Activated CD8-positive, alpha-beta T cell treated with anti-CD3 and anti-CD28 coated beads for 36 hours (primary cell): ENCODE data around the gene NRF1. TPM values are rescaled to one million over a fixed set of nuclear protein-coding genes. Genes with fewer than 3 reads are reported as not detected.

Source experiments
- ATAC-seq: fragments of 200-7000 bp; cut with Tn5 transposase; one replicate; pipeline ENCODE4 v1.10.0; 2021; ENCODE audit warnings: mild to moderate bottlenecking, moderate library complexity
- CTCF ChIA-PET: fragments of 350-600 bp; sonication (Branson Sonifier 250); formaldehyde crosslinking; loops from one replicate; lab custom pipeline; 2021; ENCODE audit warnings: antibody characterized with exemption; lab: Charles Lee
- POLR2A ChIA-PET: fragments of 350-600 bp; sonication (Branson Sonifier 250); formaldehyde crosslinking; loops from one replicate; lab custom pipeline; 2021; ENCODE audit warnings: antibody characterized with exemption; lab: Charles Lee
- DNase-seq: peaks from one replicate; pipeline ENCODE4 v3.0.0-alpha.2; 2020
- H3K27ac Mint-ChIP-seq: one replicate; pipeline ENCODE4 v1.8.0; 2021; ENCODE audit warnings: mild to moderate bottlenecking, mixed read lengths
- H3K27me3 Mint-ChIP-seq: one replicate; pipeline ENCODE4 v1.8.0; 2021; ENCODE audit warnings: mixed read lengths
- H3K36me3 Mint-ChIP-seq: one replicate; pipeline ENCODE4 v1.8.0; 2021; ENCODE audit warnings: low read depth, mixed read lengths
- H3K4me1 Mint-ChIP-seq: one replicate; pipeline ENCODE4 v1.8.0; 2021; ENCODE audit warnings: low read depth, mixed read lengths
- H3K4me3 Mint-ChIP-seq: one replicate; pipeline ENCODE4 v1.8.0; 2021; ENCODE audit warnings: mild to moderate bottlenecking, moderate library complexity, mixed read lengths
- H3K9me3 Mint-ChIP-seq: one replicate; pipeline ENCODE4 v1.8.0; 2021; ENCODE audit warnings: mixed read lengths
- CTCF ChIP-seq: fragments of 200-600 bp; IDR thresholded peaks from one replicate; pipeline ENCODE4 v1.8.0; 2022; ENCODE audit warnings: antibody characterized with exemption, mild to moderate bottlenecking
- intact Hi-C: fragments of 100-400 bp; cut with micrococcal nuclease; formaldehyde crosslinking; loops from one replicate; pipeline ENCODE4 v1.10.0; 2022
- total RNA-seq, 2 experiments: library from RNA; stranded (reverse); gene quantifications; one replicate each; pipeline ENCODE4 v1.2.3, GENCODE V29; 2021

NRF1 gene
- total RNA-seq, 2 experiments from 2014 or later, result 23.3 to 23.9 TPM

- POLR2A ChIA-PET, result no interaction called here
- ATAC-seq, result no peak
- Mint-ChIP-seq H3K4me3 (no peak overlapping the region), H3K4me1 (no peaks in the 10 kb centered on the region), H3K36me3 (no peaks in the 10 kb centered on the region), H3K27ac (no peak overlapping the region), H3K27me3 (no peaks in the 10 kb centered on the region), H3K9me3 (no peaks in the 10 kb centered on the region)
- CTCF ChIA-PET, result no interaction called here
- TF ChIP-seq CTCF, result no peak
- intact Hi-C loops, result no loop called here
- no peak for DNase-seq
Measured at GRCh38 chr7:129769400-129769774, 157.9 kb downstream of the NRF1 start.

GRCh38 chr7:129769866-129770808 lies 158.6 kb downstream of the NRF1 start:
- CTCF ChIA-PET, result no interaction called here

GRCh38 chr7:129771201-129771927 lies 159.8 kb downstream of the NRF1 start:
- Mint-ChIP-seq H3K27me3 (peaks cover 4% of the 10 kb centered on the region), H3K4me3 (no peak overlapping the region), H3K27ac (no peak overlapping the region), H3K9me3 (no peaks in the 10 kb centered on the region), H3K4me1 (no peaks in the 10 kb centered on the region), H3K36me3 (no peaks in the 10 kb centered on the region)
- ATAC-seq (no peak), DNase-seq (no peak)
- ChIA-PET POLR2A (interaction anchor here (0.6 kb wide), 1 partner anchor 113 kb away, joined by 3 read pairs; no protein-coding TSS in a partner anchor), CTCF (interaction anchor here (0.9 kb wide), 1 partner anchor 54 kb away, joined by 3 read pairs; no protein-coding TSS in a partner anchor)
- intact Hi-C loops, result no loop called here
- no peak for TF ChIP-seq CTCF

More at GRCh38 chr7:129769866-129770808, 158.6 kb downstream of the NRF1 start:
- no peak overlapping the region for H3K27ac Mint-ChIP-seq
- DNase-seq (no peak), ATAC-seq (no peak)
- no peaks in the 10 kb centered on the region for H3K4me1 Mint-ChIP-seq
- H3K9me3 Mint-ChIP-seq, result no peaks in the 10 kb centered on the region
- H3K4me3 Mint-ChIP-seq, result no peak overlapping the region
- POLR2A ChIA-PET, result no interaction called here
- no peak for TF ChIP-seq CTCF
- H3K27me3 Mint-ChIP-seq, result no peaks in the 10 kb centered on the region
- H3K36me3 Mint-ChIP-seq, result no peaks in the 10 kb centered on the region
- intact Hi-C loops, result no loop called here

GRCh38 chr7:129771928-129772479 lies 160.5 kb downstream of the NRF1 start:
- no peak overlapping the region for H3K27ac Mint-ChIP-seq
- ChIA-PET POLR2A (no interaction called here), CTCF (interaction anchor here (0.9 kb wide), 1 partner anchor 53 kb away, joined by 3 read pairs; no protein-coding TSS in a partner anchor)
- no peaks in the 10 kb centered on the region for H3K4me1 Mint-ChIP-seq
- DNase-seq (no peak), ATAC-seq (no peak)
- no peaks in the 10 kb centered on the region for H3K9me3 Mint-ChIP-seq
- peaks cover 6% of the 10 kb centered on the region for H3K27me3 Mint-ChIP-seq
- no peak for TF ChIP-seq CTCF
- H3K4me3 Mint-ChIP-seq, result no peak overlapping the region
- intact Hi-C loops, result no loop called here
- H3K36me3 Mint-ChIP-seq, result no peaks in the 10 kb centered on the region
